CD4-positive, CD25-positive, alpha-beta regulatory T cell (primary cell): ENCODE results near the gene NCOA1. TPM values are rescaled to one million over a fixed set of nuclear protein-coding genes. Genes with fewer than 3 reads are reported as not detected.
"Not testable (repeated sequence)": the region's sequence is repeated elsewhere in the genome, so short reads cannot be mapped to it uniquely, and the experiment has no call there.

Experiments
- ATAC-seq, 2 donors: fragments of 150-1000 bp; cut with Tn5 transposase; one replicate each; pipeline ENCODE4 v1.10.0; 2021; ENCODE audit warnings: low read depth in 2 of 2, moderate number of reproducible peaks in 2 of 2, moderate library complexity in 1 of 2
- DNase-seq, 3 donors: peaks; one replicate each; pipeline versions ENCODE4 v3.0.0 to v3.0.0-alpha.2; 2012 to 2022; ENCODE audit warnings: mixed read lengths in 1 of 3
- H3K27ac ChIP-seq: one replicate; pipeline ENCODE4 v1.7.0; 2013; ENCODE audit warnings: mild to moderate bottlenecking, low read length; ENCODE audit not compliant: insufficient read depth, poor library complexity, severe bottlenecking
- H3K27me3 ChIP-seq: one replicate; pipeline ENCODE4 v1.7.0; 2013; ENCODE audit warnings: low read length; ENCODE audit not compliant: control insufficient read depth, insufficient read depth
- H3K36me3 ChIP-seq: one replicate; pipeline ENCODE4 v1.7.0; 2013; ENCODE audit warnings: mild to moderate bottlenecking, low read length, moderate library complexity; ENCODE audit not compliant: control insufficient read depth, insufficient read depth
- H3K4me1 ChIP-seq: 2 replicates; pipeline ENCODE4 v1.7.0; 2013; ENCODE audit warnings: mild to moderate bottlenecking, low read length; ENCODE audit not compliant: insufficient read depth, control insufficient read depth, poor library complexity, severe bottlenecking
- H3K4me3 ChIP-seq: one replicate; pipeline ENCODE4 v1.7.0; 2013; ENCODE audit warnings: low read depth, mild to moderate bottlenecking, low read length, moderate library complexity
- H3K9me3 ChIP-seq, 2 experiments: 1 replicate in 1 of 2; 2 replicates in 1 of 2; pipeline ENCODE4 v1.7.0; 2013; ENCODE audit warnings: low read length in 2 of 2, mild to moderate bottlenecking in 1 of 2, moderate library complexity in 1 of 2; ENCODE audit not compliant: control insufficient read depth in 2 of 2
- H3K27ac Mint-ChIP-seq, 3 donors: one replicate each; pipeline ENCODE4 v1.8.0; 2020 to 2022; ENCODE audit warnings: mild to moderate bottlenecking in 3 of 3, mixed read lengths in 3 of 3, moderate library complexity in 2 of 3
- H3K27me3 Mint-ChIP-seq: one replicate; pipeline ENCODE4 v1.8.0; 2022; ENCODE audit warnings: mild to moderate bottlenecking, mixed read lengths
- H3K36me3 Mint-ChIP-seq: one replicate; pipeline ENCODE4 v1.8.0; 2020; ENCODE audit warnings: mixed read lengths
- H3K4me1 Mint-ChIP-seq, 4 donors: one replicate each; pipeline ENCODE4 v1.8.0; 2020 to 2022; ENCODE audit warnings: mixed read lengths in 4 of 4, mild to moderate bottlenecking in 1 of 4
- H3K4me3 Mint-ChIP-seq, 4 donors: one replicate each; pipeline ENCODE4 v1.8.0; 2020 to 2022; ENCODE audit warnings: mild to moderate bottlenecking in 4 of 4, mixed read lengths in 4 of 4, moderate library complexity in 3 of 4
- H3K9me3 Mint-ChIP-seq, 7 donors: one replicate each; pipeline ENCODE4 v1.8.0; 2020 to 2022; ENCODE audit warnings: mixed read lengths in 7 of 7, mild to moderate bottlenecking in 3 of 7, moderate library complexity in 2 of 7
- polyA plus RNA-seq, 4 donors: library from polyadenylated mRNA; unstranded; fragments of 300-500 nt; fragmentation: Illumina TruSeq; gene quantifications; one replicate each; pipeline ENCODE4 v1.2.3, GENCODE V29; 2021
- total RNA-seq: library from RNA; stranded (reverse); gene quantifications from one replicate; pipeline ENCODE4 v1.2.3, GENCODE V29; 2022

The NCOA1 gene
- total and polyA plus RNA-seq, 5 donors from 2014 or later: 9.0 to 53.6 (median 15.2) TPM

DNA sequence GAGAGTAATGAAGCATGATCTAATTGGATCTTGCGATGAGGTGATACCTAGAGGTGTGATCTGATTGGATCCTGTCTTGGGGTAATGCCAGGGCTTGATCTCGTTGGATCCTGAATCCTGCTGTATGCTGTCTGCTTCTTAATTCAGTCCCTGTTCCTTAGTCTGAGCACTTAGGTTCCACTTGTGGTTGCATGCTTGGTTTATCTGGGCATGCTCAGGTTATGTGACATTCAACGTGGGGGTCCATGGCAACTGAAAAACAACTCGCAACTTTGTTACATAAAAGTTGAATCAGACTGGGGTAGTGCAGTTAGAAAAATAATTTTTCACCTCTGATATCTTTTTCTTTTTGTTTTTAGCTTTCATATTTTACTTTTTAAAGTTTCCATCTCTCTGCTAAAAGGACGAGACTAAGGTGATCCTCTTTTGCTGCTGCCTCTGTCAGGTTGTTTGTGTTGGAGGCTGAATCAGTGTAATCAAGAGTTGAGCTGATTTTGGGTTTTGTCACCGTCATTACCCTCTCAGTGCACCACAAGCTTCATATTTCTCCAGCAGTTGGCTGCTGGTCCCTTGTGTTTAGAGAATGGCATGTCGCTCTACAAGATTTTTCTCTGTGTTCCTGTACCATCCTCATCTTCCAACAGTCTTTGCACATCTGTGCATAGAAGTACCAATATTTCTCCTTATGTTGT lies 67.9 kb downstream of the NCOA1 start:
- Mint-ChIP-seq H3K27me3 (no peaks in the 10 kb centered on the region), H3K4me1 (peaks cover 25 to 56% (median 41%) of the 10 kb centered on the region in 4 donors), H3K27ac (no peak overlapping the region), H3K36me3 (peaks cover 44% of the 10 kb centered on the region), H3K4me3 (no peak overlapping the region), H3K9me3 (peaks cover 0 to 9% (median 3%) of the 10 kb centered on the region in 7 donors)
- peaks cover 6% of the 10 kb centered on the region for H3K4me1 ChIP-seq
- no peaks in the 10 kb centered on the region for H3K9me3 ChIP-seq
- DNase-seq (no peak), ATAC-seq (no peak)
- peaks cover 6% of the 10 kb centered on the region for H3K36me3 ChIP-seq
- no peak overlapping the region for H3K27ac ChIP-seq
- H3K27me3 ChIP-seq: no peaks in the 10 kb centered on the region
- no peak overlapping the region for H3K4me3 ChIP-seq

DNA sequence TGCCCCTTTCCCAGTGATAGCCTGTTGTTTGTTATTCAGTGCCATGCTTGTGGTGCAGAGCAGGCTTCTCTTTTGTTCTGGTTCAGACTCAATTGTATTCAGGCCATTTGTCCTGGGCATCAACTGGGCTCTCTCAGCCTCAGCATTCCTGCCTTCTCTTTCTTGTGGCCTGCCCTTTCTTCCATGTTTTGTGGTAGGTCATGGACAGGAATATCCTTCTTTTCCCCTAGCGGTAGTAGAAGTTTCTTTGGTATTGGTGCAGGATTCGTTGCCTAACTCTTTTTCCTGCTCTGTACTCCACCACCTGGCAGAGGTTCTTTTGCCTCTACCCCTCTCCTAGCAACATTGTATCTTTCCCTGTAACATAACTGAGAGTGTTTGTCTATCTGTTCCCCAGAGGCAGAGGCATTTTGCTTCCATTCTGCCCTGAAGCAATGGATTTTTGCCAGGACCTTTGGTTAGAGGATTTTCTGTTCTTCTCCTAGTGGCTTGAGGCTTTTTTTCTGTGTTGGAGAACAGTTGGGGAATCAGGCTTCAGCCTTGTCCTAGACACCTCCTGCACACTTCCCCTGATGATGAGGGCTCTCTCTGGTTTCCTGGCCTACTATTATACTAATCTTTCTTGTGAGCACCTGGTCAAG lies 68.5 kb downstream of the NCOA1 start:
- peak overlapping the region in 2 of 3 donors; percentile 44 to 54 for H3K27ac Mint-ChIP-seq
- peaks cover 0 to 9% (median 1%) of the 10 kb centered on the region in 7 donors for H3K9me3 Mint-ChIP-seq
- Histone ChIP-seq H3K4me1 (peaks cover 6% of the 10 kb centered on the region), H3K4me3 (no peak overlapping the region), H3K36me3 (peaks cover 4% of the 10 kb centered on the region), H3K27me3 (no peaks in the 10 kb centered on the region), H3K9me3 (no peaks in the 10 kb centered on the region), H3K27ac (no peak overlapping the region)
- no peak for ATAC-seq
- peaks cover 45% of the 10 kb centered on the region for H3K36me3 Mint-ChIP-seq
- no peak for DNase-seq
- peaks cover 21 to 57% (median 41%) of the 10 kb centered on the region in 4 donors for H3K4me1 Mint-ChIP-seq
- no peaks in the 10 kb centered on the region for H3K27me3 Mint-ChIP-seq
- no peak overlapping the region for H3K4me3 Mint-ChIP-seq

DNA sequence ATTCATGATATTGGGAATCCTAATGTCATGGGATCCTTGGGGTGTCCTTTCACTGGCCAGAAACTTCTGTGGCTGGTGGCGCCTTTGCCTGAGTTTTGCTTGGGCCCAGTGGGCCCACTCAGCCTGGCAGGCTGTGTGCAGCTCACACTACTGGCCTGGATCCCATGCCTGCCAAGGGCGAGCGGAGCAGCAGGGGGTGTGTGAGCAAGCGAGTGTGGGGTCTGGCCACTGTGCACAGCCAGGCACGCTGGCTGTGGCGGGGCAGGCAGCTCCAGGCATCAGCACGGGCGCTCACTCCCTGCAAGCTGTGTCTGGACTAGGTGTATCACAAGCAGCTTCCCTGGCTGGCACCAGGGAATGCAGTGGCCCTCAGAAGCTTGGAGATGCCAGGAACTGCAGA lies 74.5 kb downstream of the NCOA1 start:
- Mint-ChIP-seq H3K27me3 (no peaks in the 10 kb centered on the region), H3K4me3 (no peak overlapping the region), H3K36me3 (peaks cover 34% of the 10 kb centered on the region), H3K9me3 (no peaks in the 10 kb centered on the region), H3K27ac (no peak overlapping the region), H3K4me1 (peaks cover 34 to 57% (median 43%) of the 10 kb centered on the region in 4 donors)
- no peak for ATAC-seq
- Histone ChIP-seq H3K36me3 (peaks cover 23% of the 10 kb centered on the region), H3K4me1 (peaks cover 20% of the 10 kb centered on the region), H3K9me3 (no peaks in the 10 kb centered on the region), H3K27ac (no peak overlapping the region), H3K4me3 (no peak overlapping the region), H3K27me3 (no peaks in the 10 kb centered on the region)
- no peak for DNase-seq

DNA sequence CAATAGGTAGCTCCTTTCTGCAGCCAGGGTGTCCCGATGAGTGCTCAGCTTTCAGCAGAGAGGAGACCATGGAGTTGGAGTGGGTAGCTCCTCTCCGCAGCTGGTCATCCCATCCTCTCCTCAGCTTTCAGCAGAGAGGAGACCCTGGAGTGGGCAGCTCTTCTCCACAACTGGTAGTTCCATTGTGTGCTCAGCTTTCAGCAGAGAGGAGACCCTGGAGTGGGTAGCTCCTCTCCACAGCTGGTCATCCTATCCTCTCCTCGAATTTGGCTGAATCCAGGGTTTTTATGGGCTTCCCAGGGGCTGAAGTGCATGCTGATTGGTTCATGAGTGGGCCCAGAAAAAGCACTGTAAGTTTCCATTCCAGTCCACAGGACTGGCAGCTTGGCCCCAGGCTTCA lies 75.2 kb downstream of the NCOA1 start:
- no peak for ATAC-seq
- peaks cover 23% of the 10 kb centered on the region for H3K36me3 ChIP-seq
- peaks cover 34% of the 10 kb centered on the region for H3K36me3 Mint-ChIP-seq
- no peak overlapping the region for H3K4me3 ChIP-seq
- no peaks in the 10 kb centered on the region for H3K9me3 Mint-ChIP-seq
- no peak overlapping the region for H3K4me3 Mint-ChIP-seq
- DNase-seq: no peak
- H3K27ac ChIP-seq: no peak overlapping the region
- no peaks in the 10 kb centered on the region for H3K27me3 ChIP-seq
- H3K4me1 Mint-ChIP-seq: peaks cover 37 to 55% (median 45%) of the 10 kb centered on the region in 4 donors
- H3K27ac Mint-ChIP-seq: peak overlapping the region in 1 of 3 donors; percentile 66
- H3K4me1 ChIP-seq: peaks cover 26% of the 10 kb centered on the region
- no peaks in the 10 kb centered on the region for H3K9me3 ChIP-seq
- no peaks in the 10 kb centered on the region for H3K27me3 Mint-ChIP-seq

DNA sequence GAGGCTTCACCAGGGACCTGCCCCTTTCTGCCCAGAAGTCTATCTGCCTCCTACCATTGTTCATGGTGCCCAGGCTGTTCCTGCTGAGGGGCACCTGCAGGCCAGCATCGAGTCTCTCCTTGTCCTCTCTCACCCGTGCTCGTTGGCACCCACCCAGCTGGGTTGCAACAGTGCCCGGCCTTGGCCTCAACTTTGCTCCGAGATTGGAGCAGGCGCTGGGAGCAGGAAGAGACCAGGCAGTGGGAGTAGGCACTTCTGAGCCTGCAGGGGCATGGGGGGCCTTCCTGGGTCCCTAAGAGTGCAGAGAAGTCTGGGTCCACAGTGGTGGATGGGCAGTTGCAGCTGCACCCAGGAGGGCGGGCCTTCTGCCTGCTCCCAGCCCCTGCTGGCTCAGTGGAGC lies 75.6 kb downstream of the NCOA1 start:
- peaks cover 34% of the 10 kb centered on the region for H3K36me3 Mint-ChIP-seq
- H3K27ac ChIP-seq: no peak overlapping the region
- H3K4me1 ChIP-seq: peaks cover 30% of the 10 kb centered on the region
- no peaks in the 10 kb centered on the region for H3K27me3 ChIP-seq
- H3K4me1 Mint-ChIP-seq: peaks cover 36 to 53% (median 45%) of the 10 kb centered on the region in 4 donors
- no peaks in the 10 kb centered on the region for H3K9me3 ChIP-seq
- H3K9me3 Mint-ChIP-seq: no peaks in the 10 kb centered on the region
- peaks cover 23% of the 10 kb centered on the region for H3K36me3 ChIP-seq
- no peak overlapping the region for H3K4me3 ChIP-seq
- no peak for DNase-seq
- ATAC-seq: no peak
- no peak overlapping the region for H3K27ac Mint-ChIP-seq
- no peaks in the 10 kb centered on the region for H3K27me3 Mint-ChIP-seq
- H3K4me3 Mint-ChIP-seq: no peak overlapping the region

DNA sequence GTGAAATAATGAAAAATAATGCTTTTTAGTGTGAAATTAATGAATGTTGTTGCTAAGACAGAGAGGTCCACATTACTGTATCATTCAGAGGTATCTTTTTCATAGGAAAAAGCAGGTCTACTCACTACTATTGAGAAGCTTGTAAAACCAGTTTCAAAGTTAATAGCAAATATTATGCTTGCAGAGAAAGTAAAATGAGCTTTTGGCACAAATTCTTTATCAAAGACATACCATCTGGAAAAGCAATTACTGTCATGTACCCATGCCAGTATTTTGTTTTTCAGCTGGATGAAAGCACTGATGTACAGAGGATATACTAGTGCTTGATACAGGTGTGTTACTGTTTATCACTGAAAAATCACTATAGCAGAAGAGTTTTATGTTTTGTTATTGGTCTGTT lies 77.5 kb downstream of the NCOA1 start:
- H3K4me3 ChIP-seq: peak overlapping the region; percentile 15
- peak overlapping the region in 1 of 4 donors; percentile 50 for H3K4me3 Mint-ChIP-seq
- peak overlapping the region in 1 of 3 donors; percentile 22 for H3K27ac Mint-ChIP-seq
- no peaks in the 10 kb centered on the region for H3K9me3 Mint-ChIP-seq
- ATAC-seq (no peak), DNase-seq (no peak)
- H3K27ac ChIP-seq: no peak overlapping the region
- H3K4me1 ChIP-seq: peaks cover 47% of the 10 kb centered on the region
- H3K27me3 Mint-ChIP-seq: no peaks in the 10 kb centered on the region
- no peaks in the 10 kb centered on the region for H3K27me3 ChIP-seq
- no peaks in the 10 kb centered on the region for H3K9me3 ChIP-seq
- peaks cover 24% of the 10 kb centered on the region for H3K36me3 Mint-ChIP-seq
- peaks cover 23% of the 10 kb centered on the region for H3K36me3 ChIP-seq
- peaks cover 34 to 56% (median 45%) of the 10 kb centered on the region in 4 donors for H3K4me1 Mint-ChIP-seq

DNA sequence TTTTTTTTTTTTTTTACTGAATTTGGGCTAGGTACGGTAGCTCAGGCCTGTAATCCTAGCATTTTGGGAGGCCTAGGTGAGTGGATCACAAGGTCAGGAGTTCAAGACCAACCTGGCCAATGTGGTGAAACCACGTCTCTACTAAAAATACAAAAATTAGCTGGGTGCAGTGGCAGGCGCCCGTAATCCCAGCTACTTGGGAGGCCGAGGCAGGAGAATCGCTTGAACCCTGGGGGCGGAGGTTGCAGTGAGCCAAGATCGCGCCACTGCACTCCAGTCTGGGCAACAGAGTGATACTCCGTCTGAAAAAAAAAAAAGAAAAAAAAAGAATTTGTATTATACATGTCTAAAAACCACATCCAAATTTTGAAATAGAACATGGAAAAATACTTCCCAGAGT lies 78.5 kb downstream of the NCOA1 start:
- not testable (repeated sequence) for H3K9me3 ChIP-seq, H3K27me3 Mint-ChIP-seq, H3K27ac Mint-ChIP-seq, H3K9me3 Mint-ChIP-seq, H3K27me3 ChIP-seq, H3K27ac ChIP-seq, H3K4me3 ChIP-seq, ATAC-seq, H3K4me3 Mint-ChIP-seq, DNase-seq
- Mint-ChIP-seq H3K4me1 (peaks cover 34 to 61% (median 45%) of the 10 kb centered on the region in 4 donors), H3K36me3 (peaks cover 18% of the 10 kb centered on the region)
- H3K4me1 ChIP-seq: peaks cover 47% of the 10 kb centered on the region
- peaks cover 20% of the 10 kb centered on the region for H3K36me3 ChIP-seq
